Epithelial cell of proximal tubule (primary cell): ENCODE measurements around the gene HTR3B. TPM values are rescaled to one million over a fixed set of nuclear protein-coding genes. Genes with fewer than 3 reads are reported as not detected.
"Not testable (repeated sequence)": the region's sequence is repeated elsewhere in the genome, so short reads cannot be mapped to it uniquely, and the experiment has no call there.

Experiments used
- DNase-seq: peaks from one replicate; pipeline ENCODE4 v3.0.0-alpha.2; 2011; ENCODE audit warnings: low read depth
- H3K4me3 ChIP-seq: 2 replicates; pipeline ENCODE4 v1.5.1; 2011; ENCODE audit warnings: low read depth, mild to moderate bottlenecking, low read length
- CTCF ChIP-seq: conservative IDR thresholded peaks from 2 replicates; pipeline ENCODE4 v1.5.1; 2012; ENCODE audit warnings: low read depth, mild to moderate bottlenecking, low read length
- total RNA-seq: library from RNA; depleted of rRNA; stranded (reverse); fragments of >200 nt; gene quantifications from 2 replicates; pipeline ENCODE4 v1.2.3, GENCODE V29; 2015

HTR3B gene
- total RNA-seq, 1 donor from 2014 or later = not detected

DNA sequence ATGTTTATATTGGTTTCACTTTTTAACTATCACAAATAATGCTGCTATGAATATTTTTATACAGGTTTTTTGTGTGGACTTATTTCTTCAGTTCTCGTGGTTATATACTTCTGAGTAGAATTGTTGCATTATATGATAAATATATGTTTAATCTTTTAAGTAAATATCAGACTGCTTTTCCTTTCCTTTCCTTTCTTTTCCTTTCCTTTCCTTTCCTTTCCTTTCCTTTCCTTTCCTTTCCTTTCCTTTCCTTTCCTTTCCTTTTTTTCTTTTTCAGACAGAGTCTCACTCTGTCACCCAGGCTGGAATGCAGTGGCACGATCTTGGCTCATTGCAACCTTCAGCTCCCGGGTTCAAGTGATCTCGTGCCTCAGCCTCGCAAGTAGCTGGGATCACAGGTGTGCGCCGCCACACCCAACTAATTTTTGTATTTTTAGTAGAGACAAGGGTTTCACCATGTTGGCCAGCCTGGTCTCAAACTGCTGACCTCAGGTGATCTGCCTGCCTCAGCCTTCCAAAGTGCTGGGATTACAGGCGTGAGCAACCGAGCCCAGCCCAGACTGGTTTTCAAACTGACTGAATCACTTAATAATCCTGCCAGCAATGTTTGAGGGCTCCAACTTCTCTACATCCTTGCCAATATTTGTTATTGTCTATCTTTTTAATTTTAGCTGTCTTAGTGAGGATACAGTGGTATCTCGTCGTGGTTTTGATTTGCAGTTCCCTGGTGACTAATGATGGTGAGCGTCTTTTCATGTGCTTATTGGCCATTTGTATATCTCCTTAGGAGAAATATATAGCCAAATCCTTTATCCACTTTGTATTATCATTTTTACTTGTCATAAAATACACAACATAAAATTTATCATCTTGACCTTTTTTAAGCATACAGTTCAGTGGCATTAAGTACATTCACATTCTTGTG is 21.9 kb downstream of the HTR3B start:
- DNase-seq = no peak
- H3K4me3 ChIP-seq = no peak overlapping the region
- no peak for TF ChIP-seq CTCF

- TF ChIP-seq CTCF = no peak
- DNase-seq = no peak
Measured at GRCh38 chr11:113928311-113928710, 23.7 kb downstream of the HTR3B start.

GRCh38 chr11:113932788-113933187 is 28.2 kb downstream of the HTR3B start:
- no peak overlapping the region for H3K4me3 ChIP-seq
- DNase-seq = no peak
- TF ChIP-seq CTCF = no peak

More at GRCh38 chr11:113928311-113928710, 23.7 kb downstream of the HTR3B start:
- no peak overlapping the region for H3K4me3 ChIP-seq

- DNase-seq, H3K4me3 ChIP-seq: not testable (repeated sequence)
Measured at GRCh38 chr11:113934193-113934592, 29.6 kb downstream of the HTR3B start.

- no peak overlapping the region for H3K4me3 ChIP-seq
- TF ChIP-seq CTCF = no peak
- DNase-seq = no peak
Measured at GRCh38 chr11:113934761-113935160, 30.2 kb downstream of the HTR3B start.

GRCh38 chr11:113935858-113936257 is 31.3 kb downstream of the HTR3B start:
- H3K4me3 ChIP-seq = no peak overlapping the region
- DNase-seq = no peak
- no peak for TF ChIP-seq CTCF

DNA sequence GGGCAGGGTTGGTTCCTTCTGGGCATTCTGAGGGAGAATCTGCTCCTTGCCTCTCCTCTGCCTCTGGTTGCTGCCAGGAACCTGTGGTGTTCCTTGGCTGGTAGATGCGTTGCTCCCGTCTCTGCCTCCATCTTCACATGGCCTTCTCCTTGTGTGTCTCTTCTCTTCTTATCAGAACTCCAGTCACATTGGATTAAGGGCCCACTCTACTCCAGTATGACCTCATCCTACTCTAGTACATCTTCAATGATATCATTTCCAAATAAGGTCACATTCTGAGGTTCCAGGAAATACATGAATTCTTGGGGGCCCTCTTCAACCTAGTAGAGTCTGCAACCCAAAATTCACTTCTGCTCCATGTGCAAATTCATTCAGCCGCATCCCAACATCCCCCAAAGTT is 33.3 kb downstream of the HTR3B start:
- TF ChIP-seq CTCF = no peak
- DNase-seq = no peak

More for the DNA sequence above, 33.3 kb downstream of the HTR3B start:
- H3K4me3 ChIP-seq = no peak overlapping the region
